Fibroblast of skin of right quadriceps (primary cell): Measurements from ENCODE around the gene LHX4.

Experiments used
- DNase-seq: peaks from one replicate; pipeline ENCODE4 v3.0.0-alpha.2; 2013

Gene LHX4

DNA sequence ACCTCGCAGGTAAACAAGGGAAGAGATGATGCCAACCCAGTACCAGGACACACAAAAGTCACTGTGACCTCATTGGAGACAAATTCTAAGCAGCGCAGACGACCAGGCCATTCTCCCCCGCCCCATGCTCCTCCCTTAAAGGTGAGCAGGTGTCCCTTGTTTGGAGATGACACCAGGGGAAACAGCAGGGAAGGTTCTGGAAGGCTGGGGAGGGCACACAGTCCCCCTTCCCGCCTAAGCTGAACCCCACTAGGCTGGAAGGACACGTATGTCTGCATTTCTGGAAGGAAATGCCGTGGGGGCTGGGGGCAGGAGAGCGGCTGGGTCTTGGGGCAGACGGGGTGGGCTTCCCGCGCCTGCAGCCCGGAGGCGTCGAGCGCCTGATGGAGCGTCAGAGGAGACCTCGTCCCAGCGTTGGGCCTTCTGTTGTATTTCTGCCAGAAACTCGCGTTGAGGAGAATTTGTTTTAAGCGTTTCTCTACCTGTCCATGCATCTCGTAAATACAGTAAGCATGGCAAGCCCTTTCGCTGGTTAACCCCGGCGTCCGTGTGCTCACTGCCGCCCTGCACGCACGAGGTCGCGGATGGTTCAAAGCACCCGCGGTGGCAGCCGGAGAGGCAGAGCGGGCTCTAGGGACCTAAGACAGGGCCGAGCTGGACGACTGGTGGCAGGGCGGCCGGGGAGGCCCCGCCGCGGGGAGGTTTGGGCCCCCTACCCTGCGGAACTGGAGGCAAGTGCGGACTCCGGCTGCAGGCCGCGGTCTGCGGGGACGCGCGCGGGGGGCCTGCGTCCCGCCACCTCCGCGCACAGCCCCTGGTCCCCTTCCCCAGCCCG is 1.2 kb upstream of the LHX4 start:
- no peak for DNase-seq

DNA sequence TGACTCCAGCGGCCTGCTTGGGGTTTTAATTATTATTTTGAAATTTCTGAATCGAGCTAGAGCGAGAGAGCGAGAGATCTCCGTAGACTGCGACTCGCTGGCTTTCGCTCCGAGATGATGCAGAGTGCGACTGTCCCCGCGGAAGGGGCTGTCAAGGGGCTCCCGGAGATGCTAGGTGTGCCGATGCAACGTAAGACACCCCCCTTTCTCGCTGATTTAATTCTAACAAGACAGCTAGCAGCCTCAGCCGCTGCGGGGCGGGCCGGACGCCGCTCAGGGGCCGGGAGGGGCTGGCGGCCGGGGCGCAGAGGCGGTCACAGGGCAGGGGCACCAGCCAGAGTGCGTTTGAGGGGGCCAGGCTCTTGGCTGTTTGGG is 339 bp downstream of the LHX4 start:
- DNase-seq = no peak

GRCh38 chr1:180230791-180231505 is 884 bp downstream of the LHX4 start:
- peak; percentile 62 for DNase-seq

DNA sequence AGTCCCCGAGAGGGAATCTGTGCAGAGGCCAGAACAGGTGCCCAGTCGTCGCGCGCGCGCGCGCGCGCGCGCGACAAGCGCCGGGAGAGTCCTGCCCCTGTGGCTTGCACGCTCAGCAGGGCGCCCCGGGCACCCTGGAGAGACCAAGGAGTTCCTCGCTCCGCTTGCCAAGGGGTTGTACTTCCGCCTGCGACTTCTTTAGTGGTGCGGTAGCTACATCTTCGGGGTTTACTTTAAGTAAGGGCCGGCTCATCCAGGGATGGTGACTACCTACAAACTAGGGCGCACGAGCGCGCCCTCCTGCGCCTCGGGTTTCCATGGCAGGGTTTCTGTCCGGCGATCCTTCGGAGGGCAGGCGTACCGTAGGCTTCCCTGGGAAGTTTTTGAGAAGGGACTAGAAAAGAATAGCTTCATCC is 1.4 kb downstream of the LHX4 start:
- no peak for DNase-seq

DNA sequence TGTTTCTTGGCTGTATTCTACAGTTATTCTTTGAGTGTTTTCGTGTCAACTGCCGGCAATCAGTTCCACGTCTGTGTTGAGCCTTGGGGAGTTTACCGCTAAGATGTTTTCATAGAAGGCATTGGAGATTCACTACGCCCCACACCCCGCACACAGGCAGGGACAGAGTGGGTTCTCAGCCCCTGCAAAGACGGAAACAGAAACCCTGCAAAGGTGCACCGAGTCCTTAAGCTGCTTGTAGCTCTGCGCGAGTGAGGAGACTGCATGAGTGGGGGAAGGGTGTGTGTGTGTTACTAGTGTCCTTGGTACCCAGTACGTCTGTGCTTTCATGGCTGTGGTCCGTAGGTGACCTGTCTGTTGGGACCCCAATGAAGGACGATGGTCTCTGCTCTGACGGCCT is 1.9 kb downstream of the LHX4 start:
- no peak for DNase-seq

DNA sequence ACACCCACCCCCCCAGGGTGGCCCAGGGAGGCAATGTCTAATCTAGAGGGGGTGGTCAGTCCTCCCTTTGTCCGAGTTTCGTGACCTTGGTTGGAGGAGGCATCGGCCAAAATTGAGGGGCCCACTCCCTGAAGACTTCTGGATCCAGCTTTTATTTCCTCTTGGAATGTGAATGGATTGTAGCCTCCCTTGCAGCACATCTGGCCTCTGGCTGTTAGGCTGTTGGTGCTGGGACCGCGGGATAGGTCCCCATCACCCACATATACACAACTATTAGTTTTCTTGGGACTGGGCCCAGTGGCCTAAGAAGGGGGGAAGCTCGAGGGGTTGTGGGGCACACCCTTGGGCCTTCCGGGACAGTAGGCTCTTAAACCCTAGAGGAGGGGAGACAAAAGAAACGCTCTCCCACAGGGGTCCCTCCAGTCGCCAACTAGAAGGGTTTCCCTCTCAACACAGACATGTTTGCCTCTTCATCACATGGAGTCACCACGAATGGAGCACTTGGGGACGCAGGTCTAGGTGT is 2.5 kb downstream of the LHX4 start:
- DNase-seq = no peak

DNA sequence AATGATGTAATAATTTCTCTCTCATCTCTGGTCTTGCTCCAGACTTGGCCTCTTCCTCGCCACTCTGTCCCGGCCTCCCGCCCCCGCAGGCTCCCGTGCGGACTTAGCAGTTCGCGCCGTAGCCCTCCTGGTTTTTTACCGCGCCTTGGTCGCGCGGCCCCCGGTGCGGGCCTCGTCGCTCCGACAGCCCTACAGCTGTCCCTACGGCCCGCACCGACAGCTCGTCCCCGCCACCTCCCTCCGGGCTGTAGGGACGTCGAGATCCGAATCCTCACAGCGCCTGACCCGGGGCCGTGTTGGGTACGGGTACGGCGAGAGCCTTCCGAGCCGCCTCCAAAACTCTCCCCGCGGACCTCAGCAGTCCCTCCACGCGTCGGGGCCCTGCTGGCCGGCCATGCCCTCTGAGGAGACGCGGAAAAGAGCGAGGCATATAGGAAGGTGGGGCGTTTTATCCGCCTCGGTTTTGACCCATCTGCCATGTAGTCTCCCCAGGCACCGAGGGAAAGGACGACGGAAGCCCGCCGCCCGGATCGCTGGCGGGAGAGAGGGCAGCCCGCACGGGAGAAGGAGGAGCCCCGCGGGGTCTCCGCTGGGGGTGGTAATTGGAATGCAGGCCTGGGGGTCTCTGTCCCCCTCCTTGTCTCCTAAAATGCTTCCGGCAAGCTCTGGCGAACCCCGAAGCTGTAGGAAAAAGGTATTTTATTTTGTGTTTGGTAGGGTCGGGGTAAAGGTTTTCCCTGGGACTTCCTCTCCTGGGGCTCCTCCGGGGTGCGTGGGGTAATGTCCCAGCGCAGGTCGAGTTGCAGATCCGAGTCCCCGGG is 3.3 kb downstream of the LHX4 start:
- no peak for DNase-seq

GRCh38 chr1:180234369-180235076 is 4.5 kb downstream of the LHX4 start:
- no peak for DNase-seq

- no peak for DNase-seq
Measured at GRCh38 chr1:180235077-180235501, 5.0 kb downstream of the LHX4 start.

DNA sequence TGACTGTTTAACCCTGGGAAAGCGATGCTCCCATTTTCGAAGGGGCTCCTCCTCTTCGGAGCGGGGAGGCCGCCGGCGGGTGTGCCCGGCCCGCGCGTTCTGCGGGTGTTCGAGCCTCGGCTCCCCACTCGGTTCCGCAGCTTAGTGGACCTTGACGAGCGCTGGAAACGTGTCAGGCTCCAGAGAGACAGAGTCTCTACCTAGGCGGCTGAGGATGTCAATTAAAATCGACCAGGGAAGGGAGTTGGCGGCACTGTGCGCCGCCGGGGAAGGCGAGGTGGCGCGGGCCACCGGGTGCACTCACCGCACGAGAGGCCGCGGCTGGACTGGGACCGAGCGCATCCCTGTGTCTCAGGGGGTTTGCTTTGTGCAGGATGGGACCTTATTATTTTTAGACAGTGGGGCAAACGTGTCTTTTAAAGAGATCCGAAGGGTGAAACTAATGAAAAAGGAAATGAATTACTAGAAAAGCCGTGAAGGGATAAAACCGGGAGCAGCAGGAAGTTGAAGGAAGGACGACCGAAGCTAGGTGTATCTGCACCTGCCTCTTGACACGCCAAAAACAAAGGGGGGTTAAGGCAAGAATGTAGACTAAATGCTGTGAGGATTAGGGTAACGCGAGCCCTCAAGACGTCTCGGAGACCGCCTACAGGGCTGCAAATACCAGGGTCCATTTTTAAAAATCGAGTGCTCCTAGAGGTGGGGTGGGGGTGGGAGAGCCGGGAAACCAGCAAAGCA is 5.6 kb downstream of the LHX4 start:
- no peak for DNase-seq

DNA sequence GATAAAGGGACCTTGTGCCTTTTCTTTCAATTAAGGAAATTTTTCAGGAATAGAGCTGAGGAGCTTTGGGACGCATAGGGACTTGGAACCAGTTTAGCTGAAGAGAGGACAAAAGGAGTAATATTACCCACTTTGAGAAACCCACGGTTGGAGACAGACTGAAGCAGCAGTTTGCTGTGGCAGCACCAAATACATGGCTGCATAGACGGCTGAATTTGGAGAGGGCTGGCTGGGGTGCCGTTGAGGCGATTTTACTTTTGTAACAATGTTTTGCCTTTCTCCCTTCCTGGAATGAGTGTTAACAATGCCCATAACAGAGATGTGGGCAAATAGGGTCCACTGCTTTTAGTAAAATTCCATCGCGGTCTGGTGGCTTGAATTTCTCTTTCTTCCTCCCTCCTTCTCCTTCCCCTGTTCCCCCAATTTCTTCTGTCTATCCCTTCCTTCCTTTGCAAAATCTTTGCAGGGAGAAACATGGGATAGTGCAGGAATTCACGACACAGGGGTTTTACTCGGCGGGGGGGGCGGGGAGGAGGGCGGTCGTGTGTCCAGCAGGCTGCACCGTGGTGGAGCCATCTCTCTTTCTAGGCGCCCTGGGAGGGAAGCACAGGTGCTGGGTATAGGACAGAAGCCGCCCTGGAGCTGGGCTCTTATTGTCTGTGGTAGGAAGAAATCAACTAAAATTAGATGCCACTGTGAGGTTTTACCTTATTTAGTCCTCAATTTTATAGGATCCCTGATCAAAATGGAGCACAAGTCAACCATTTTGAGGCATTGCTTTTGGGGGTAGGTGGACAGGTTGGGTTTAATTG is 6.8 kb downstream of the LHX4 start:
- no peak for DNase-seq

DNA sequence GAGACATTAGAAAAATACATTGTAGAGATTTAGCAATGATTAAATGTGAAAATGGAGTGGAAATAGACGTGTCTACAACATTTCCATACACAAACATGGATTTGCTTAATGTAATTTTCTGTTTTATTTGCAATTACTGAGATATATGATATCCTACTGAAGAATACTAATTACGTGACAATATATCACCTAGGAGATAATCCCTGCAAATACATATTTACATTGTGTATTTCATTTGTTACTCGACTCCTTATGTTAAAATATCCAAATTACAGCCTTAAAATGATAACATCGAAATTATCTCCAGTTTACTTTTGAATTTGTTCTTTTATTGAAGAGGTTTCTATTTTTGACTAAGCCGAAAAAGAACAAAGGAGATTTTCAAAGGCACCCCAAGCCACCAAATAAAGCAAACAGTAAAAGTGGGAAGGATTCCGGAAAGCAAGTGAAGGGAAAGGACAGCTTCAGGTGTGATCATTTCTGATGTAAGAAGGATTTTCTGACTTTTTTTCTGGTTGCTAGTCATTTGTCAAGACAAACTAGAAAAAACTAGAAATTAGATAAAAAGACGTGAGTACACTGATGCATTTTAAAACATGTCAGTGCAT is 7.9 kb downstream of the LHX4 start:
- DNase-seq = no peak

- no peak for DNase-seq
Measured at GRCh38 chr1:180238675-180239074, 8.6 kb downstream of the LHX4 start.

DNA sequence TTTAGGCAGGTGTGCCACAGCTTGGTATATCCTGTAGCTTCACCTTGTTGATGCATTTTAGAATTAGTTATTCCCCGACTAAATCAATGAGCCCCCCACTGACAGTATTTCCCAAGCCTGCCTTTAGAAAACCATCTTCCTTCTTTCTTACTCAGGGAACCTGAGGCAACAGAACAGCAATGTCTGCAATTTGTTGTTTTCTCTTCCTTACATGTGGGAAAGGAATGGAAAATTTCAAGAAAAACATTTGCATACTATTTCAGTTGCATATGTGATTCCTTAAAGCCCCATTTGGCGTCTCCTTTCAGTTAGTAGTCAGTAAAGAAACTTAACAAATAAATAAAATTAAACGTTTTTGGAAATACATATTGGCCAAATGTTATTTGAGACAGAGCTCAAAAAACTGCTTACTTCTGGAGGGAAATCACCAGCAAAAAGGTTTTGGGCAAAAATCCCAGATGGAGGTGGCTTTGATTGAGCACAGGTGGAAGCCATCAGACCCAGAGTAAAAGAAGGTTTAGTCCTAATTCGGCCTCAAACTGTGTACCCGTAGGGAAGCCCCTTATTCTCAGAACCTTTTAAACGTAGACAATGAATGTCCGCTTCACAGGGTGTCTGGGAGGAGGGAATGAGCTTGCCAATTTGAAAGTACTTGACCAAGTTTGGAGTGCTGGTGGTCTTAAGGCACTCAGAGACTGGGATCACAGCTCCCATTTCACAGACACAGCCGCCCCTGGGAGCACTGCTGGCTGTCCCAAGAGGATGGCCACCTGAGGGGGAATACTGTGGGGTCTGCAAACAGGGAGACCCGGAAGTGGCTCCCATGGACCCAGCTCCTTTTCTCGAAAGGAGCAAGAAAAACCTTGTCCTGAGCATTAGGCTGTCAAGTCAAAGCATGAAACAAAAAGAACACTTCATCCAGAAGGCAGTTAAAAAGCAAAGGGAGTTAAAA is 9.4 kb downstream of the LHX4 start:
- DNase-seq = no peak

DNA sequence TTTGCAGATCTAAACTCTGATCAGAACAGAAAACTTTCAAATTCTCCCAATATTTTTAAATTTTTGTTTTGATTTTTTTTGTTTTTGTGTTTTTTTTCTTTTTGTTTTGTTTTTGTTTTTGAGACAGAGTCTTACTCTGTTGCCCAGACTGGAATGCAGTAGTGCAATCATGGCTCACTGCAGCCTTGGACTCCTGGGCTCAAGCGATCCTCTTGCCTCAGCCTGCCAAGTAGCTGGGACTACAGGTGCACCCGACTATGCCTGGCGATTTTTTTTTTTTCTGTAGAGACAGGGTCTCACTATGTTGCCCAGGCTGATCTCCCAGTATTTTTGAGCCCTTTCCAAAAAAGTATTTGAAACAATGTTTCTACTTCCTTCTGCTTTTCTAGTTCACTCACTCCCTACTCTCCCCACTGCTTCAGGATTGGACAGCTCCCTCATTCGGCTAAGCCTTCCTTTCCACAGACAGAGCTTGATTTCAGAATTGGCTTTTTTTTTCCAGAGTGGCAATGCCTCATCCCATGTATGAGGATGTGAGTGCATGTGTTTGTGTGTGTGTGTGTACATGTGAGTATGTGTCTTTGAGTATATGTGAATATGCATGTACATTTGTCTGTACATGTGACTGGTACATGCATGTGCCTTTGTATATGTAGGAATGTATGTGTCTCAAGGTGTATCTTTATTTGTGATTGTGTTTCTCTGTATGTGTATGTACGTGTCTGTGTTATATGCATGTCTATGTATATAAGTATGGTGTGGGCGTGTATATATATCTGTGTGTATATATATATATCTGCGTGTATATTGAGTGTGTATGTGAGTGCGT is 11.9 kb downstream of the LHX4 start:
- no peak for DNase-seq

DNA sequence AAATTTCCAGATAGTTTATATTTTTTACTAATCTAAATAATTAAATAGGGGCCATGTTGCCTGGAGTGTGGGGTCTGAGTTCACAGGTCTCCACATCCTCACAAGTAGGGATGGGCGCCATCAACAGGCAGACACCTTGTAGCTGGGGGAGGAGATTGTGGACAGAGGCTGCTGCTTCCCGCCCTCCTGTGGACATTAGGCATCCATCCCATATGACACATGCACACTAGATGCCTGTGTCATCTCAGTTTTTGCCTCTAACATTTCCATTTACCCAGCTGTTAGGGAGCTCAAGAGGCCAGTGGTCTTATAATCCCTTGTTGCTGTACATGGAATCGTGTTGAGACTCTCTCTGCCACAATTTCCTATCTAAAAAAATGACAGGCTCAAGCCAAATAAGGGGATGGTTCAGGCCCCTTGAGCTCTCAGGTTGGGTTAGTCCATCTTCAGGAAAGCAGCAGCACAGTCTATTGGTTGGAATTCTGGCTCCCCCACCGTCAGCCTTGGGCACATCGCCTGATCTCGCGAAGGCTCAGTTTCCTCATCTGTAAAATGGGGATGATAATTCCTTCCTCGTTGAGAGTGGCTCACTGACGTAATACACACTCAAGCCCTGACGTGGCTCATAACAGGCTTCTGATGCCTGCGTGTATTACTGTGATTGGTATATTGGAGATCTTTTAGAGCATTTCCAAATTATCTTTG is 13.6 kb downstream of the LHX4 start:
- no peak for DNase-seq

- no peak for DNase-seq
Measured at GRCh38 chr1:180244840-180245239, 14.8 kb downstream of the LHX4 start.

- DNase-seq = no peak
Measured at GRCh38 chr1:180246579-180246978, 16.5 kb downstream of the LHX4 start.
